ENCODE data around the gene PGM2L1. TPM values are rescaled to one million over a fixed set of nuclear protein-coding genes. Genes with fewer than 3 reads are reported as not detected.

Gene PGM2L1
- total and polyA plus RNA-seq, 2 of the 13 experiments (the other 11 are each of a cell fraction or from before 2014, with no cell fraction given) = 0.57 to 1.2 TPM

- peak; percentile 84 for TF ChIP-seq ZNF574 (CRISPR knock-in tag; IDR thresholded peaks at IDR 0.05)
- TF ChIP-seq TBL1XR1 (IDR thresholded peaks at IDR 0.05; ENCODE audit: borderline replicate concordance, low read length, partially characterized antibody) = peak; percentile 25
- TF ChIP-seq HOXD1 (CRISPR knock-in tag; IDR thresholded peaks at IDR 0.05) = no peak
- 0 out of 2 replicates have a peak, but pooled peaks have one; percentile 87 for TF ChIP-seq TBP (CRISPR knock-in tag; IDR thresholded peaks at IDR 0.05)
- TF ChIP-seq POLR2A (IDR thresholded peaks at IDR 0.05; ENCODE audit: insufficient read depth in 1 of 2, low read depth in 2 of 2, low read length in 2 of 2) = peak in 1 of 2 experiments; percentile 51; a peak in 2 of 4 replicates
- TF ChIP-seq ZNF740 (CRISPR knock-in tag; IDR thresholded peaks at IDR 0.05) = peak; percentile 79
- 0 out of 2 replicates have a peak, but pooled peaks have one; percentile 44 for TF ChIP-seq CAMTA2 (CRISPR knock-in tag; IDR thresholded peaks at IDR 0.05; ENCODE audit: borderline replicate concordance)
- peak; percentile 79 for TF ChIP-seq ELF1 (CRISPR knock-in tag; IDR thresholded peaks at IDR 0.05)
- peak; percentile 68; the same call in 1 of the 2 replicates for TF ChIP-seq SNAPC2 (CRISPR knock-in tag; IDR thresholded peaks at IDR 0.05)
- peak; percentile 50; the same call in 1 of the 2 replicates for TF ChIP-seq ZNF230 (CRISPR knock-in tag; IDR thresholded peaks at IDR 0.05)
- peak; percentile 15 for TF ChIP-seq XRCC5 (optimal IDR thresholded peaks at IDR 0.05; ENCODE audit: low read length)
- TF ChIP-seq BHLHE40 (IDR thresholded peaks at IDR 0.05; ENCODE audit: low read length) = peak; percentile 59
- 0 out of 2 replicates have a peak, but pooled peaks have one; percentile 17 for TF ChIP-seq PITX1 (CRISPR knock-in tag; IDR thresholded peaks at IDR 0.05)
- peak; percentile 68; the same call in 1 of the 2 replicates for TF ChIP-seq TFDP2 (CRISPR knock-in tag; IDR thresholded peaks at IDR 0.05)
- TF ChIP-seq TP53 (CRISPR knock-in tag; conservative IDR thresholded peaks at IDR 0.05) = 0 out of 2 replicates have a peak, but pooled peaks have one; percentile 23
- TF ChIP-seq KAT8 (CRISPR knock-in tag; IDR thresholded peaks at IDR 0.05) = peak; percentile 70; the same call in 1 of the 2 replicates
- peak; percentile 38; the same call in 1 of the 2 replicates for TF ChIP-seq MNT (IDR thresholded peaks at IDR 0.05)
- peak; percentile 82 for TF ChIP-seq GABPB1 (CRISPR knock-in tag; IDR thresholded peaks at IDR 0.05)
- TF ChIP-seq ZBTB43 (CRISPR knock-in tag; conservative IDR thresholded peaks at IDR 0.05) = 0 out of 2 replicates have a peak, but pooled peaks have one; percentile 32
- TF ChIP-seq ZNF234 (CRISPR knock-in tag; conservative IDR thresholded peaks at IDR 0.05) = 0 out of 2 replicates have a peak, but pooled peaks have one; percentile 40
- TF ChIP-seq FOSL2 (CRISPR knock-in tag; IDR thresholded peaks at IDR 0.05) = peak; percentile 18; the same call in 1 of the 2 replicates
- TF ChIP-seq RXRA (CRISPR knock-in tag; IDR thresholded peaks at IDR 0.05) = no peak
- TF ChIP-seq DMAP1 (CRISPR knock-in tag; IDR thresholded peaks at IDR 0.05) = peak; percentile 80
- no peak for TF ChIP-seq STAT5B (CRISPR knock-in tag; IDR thresholded peaks at IDR 0.05)
Observed at GRCh38 chr11:74398244-74399159, at the start of gene PGM2L1 (continued).
